Measurements from ENCODE around the gene AFF1.

Gene AFF1

GRCh38 chr4:86934771-86935565 lies at the start of gene AFF1:
AFF1 (plus strand) TSS chr4:86935011; CDS start chr4:86948534, 13,523 bp downstream.
- peak; percentile 17 for TF ChIP-seq CTCF (conservative IDR thresholded peaks at IDR 0.05; ENCODE audit: low read depth, low read length)
- H3K4me3 ChIP-seq (ENCODE audit: low read length): peak within 1 kb of the TSS; percentile 69
- DNase-seq (ENCODE audit: low read depth): peak; percentile 74

- no peak overlapping the region for H3K4me3 ChIP-seq (ENCODE audit: low read length)
- TF ChIP-seq CTCF (conservative IDR thresholded peaks at IDR 0.05; ENCODE audit: low read depth, low read length): no peak
- no peak for DNase-seq (ENCODE audit: low read depth)
Measured at GRCh38 chr4:86890790-86891189, 44.0 kb upstream of the AFF1 start.

- peak within 1 kb of the TSS; percentile 67 for H3K4me3 ChIP-seq (ENCODE audit: low read length)
- TF ChIP-seq CTCF (conservative IDR thresholded peaks at IDR 0.05; ENCODE audit: low read depth, low read length): no peak
- DNase-seq (ENCODE audit: low read depth): no peak
Measured at GRCh38 chr4:86891762-86892635, 42.8 kb upstream of the AFF1 start, which contains the start of gene C4orf36. C4orf36 (minus strand) TSS chr4:86892422; CDS start chr4:86891520, 902 bp downstream.

GRCh38 chr4:86892636-86892960 lies 42.2 kb upstream of the AFF1 start:
- TF ChIP-seq CTCF (conservative IDR thresholded peaks at IDR 0.05; ENCODE audit: low read depth, low read length): no peak
- DNase-seq (ENCODE audit: low read depth): no peak
- H3K4me3 ChIP-seq (ENCODE audit: low read length): peak overlapping the region; percentile 67

GRCh38 chr4:86893136-86893535 lies 41.7 kb upstream of the AFF1 start:
- no peak for DNase-seq (ENCODE audit: low read depth)
- peak overlapping the region; percentile 67 for H3K4me3 ChIP-seq (ENCODE audit: low read length)
- TF ChIP-seq CTCF (conservative IDR thresholded peaks at IDR 0.05; ENCODE audit: low read depth, low read length): no peak

- no peak for DNase-seq (ENCODE audit: low read depth)
- no peak overlapping the region for H3K4me3 ChIP-seq (ENCODE audit: low read length)
- no peak for TF ChIP-seq CTCF (conservative IDR thresholded peaks at IDR 0.05; ENCODE audit: low read depth, low read length)
Measured at GRCh38 chr4:86894455-86894854, 40.4 kb upstream of the AFF1 start.
